HG03460 (cell line): ENCODE data around the gene KANSL1.
"Not testable (repeated sequence)": the region's sequence is repeated elsewhere in the genome, so short reads cannot be mapped to it uniquely, and the experiment has no call there.

Experiments used
- ATAC-seq: cut with Tn5 transposase; IDR thresholded peaks from one replicate; pipeline ENCODE4 v1.9.1; 2021; ENCODE audit not compliant: unreplicated experiment

The KANSL1 gene

DNA sequence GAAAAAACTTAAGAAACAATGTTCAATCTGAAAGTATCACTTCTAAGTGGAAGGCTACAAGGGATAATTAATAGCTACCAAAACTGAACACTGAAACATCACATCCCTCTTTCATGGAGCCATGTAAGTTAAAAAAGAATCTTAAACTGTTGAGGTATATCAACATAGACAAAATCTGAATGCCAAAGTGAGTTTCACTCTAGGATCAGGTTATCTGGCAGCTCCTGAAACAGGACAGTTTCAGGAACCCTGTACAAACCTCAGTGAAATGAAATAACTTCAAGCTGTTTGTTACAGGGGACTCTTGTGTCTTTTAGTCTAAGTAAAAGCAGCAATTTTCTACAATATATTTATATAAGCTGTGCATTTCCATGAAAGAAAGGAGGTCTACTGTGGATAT is 73.2 kb downstream of the KANSL1 start:
- ATAC-seq: no peak

DNA sequence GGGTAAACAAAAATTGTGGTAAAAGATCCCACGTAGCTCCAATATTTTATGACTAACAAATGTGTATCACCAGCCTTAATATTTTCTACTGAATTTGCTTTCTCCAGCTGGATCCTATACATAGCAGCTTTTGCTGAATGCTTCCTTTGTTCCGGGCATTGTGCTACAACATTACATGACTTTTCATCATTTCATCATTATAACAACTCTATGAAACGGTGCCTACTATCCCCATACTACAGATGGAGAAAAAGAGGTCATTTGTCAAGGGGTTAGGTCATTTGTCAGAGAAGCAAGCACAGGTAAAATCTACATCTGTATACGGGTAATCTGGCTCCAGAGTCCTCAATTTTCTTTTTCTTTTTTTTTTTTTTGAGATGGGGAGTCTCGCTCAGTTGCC is 74.3 kb downstream of the KANSL1 start:
- no peak for ATAC-seq

DNA sequence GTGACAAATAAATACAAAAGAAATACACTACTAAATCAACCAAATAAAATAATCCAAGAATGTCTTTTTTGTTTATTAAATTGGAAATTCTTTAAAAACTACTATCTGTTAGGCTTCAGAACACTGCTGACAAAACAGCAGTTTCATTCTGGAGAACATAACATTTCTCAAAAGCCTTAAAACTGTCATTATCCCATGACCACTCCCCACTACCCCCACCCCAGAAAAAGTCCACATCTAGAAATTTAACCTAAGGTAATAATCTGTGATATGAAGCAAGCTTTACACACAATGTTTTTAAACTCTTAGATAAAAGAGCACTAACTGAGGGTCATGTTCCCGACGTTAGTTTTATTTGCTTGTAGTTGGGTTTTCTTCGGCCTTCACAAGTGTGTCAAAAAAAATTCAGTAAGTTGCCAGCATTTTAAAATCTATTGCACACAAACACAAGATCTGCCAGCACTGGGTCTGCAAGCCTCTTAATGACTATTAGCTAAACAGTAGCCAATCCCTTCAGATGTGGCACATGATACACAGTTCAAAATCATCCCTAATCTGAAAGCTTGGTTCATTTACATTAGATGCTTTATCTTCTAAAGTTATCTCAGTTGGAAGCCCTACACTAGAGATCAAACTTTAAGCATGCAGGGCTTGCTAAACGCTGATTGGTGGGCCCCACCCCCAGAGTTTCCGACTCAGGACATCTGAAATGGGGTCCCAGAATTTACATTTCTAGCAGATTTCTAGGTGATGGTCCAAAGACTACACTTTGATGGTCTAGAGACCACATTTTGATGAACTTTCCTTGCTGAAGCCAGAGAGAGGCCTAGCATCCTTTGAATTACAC is 75.2 kb downstream of the KANSL1 start:
- ATAC-seq: no peak

DNA sequence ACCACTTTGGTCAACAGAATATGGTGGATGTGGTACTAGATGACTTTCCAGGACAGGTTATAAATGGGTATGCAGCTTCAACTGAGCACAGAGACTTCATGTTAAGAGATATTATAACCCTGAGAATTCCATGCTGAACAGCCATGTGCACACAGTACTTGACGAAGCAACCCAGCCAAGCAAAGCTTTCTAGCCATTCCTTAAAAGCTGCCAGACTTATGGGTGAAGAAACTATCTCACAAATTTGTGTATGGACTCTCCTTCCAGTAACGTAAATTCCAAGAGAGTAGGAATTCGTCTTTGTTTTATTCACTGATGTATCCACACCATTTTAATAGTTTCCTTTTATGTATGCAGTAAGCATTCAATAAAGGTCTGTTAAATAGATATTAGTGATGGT is 76.1 kb downstream of the KANSL1 start:
- ATAC-seq: no peak

DNA sequence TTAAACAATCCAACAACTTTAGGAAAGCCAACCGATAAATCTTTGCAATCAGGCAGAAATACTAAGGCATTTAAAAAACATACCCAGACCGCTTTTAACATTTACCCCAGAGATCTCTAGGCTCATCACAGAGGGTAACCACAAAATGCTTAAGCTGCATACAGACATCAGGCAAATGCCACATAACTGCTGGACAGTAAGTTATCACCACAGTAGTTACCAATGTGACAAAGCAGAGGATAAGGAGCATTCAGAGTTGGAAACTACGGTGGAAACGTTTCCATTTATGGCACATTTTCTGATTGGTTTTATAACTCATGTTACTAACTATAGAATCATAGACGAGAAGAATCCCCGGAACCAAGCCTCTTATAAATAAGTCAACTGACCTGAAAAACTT is 77.5 kb downstream of the KANSL1 start:
- ATAC-seq: no peak

DNA sequence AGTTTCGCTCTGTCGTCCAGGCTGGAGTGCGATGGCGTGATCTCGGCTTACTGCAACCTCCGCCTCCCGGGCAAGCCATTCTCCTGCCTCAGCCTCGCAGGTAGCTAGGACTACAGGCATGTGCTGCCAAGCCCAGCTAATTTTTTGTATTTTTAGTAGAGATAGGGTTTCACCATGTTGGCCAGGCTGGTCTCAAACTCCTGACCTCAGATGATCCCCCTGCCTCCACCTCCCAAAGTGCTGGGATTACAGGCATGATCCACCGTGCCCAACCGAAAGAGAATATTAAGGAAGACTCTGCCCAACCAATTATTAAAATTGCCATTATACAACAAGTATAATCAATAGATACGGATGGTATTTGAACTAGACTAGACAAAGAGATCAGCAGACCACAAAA is 82.0 kb downstream of the KANSL1 start:
- ATAC-seq: not testable (repeated sequence)

DNA sequence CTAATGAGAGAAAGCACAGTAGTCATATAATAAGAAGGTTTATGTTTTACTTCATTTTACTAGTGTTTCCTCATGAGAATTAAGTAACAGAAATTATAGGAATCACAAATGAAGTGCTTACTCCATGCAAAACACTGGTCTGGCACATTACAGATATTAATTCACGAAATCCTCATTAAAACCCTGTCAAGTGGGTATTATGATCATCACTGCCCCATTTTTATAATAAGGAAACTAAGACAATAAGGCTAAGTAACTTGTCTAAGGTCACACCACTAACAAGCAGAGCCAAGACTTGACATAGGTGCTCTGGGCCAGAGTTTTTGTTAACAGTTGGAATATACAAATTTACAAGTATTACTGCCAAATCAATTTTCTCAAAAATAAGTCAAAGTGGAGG is 83.0 kb downstream of the KANSL1 start:
- no peak for ATAC-seq

DNA sequence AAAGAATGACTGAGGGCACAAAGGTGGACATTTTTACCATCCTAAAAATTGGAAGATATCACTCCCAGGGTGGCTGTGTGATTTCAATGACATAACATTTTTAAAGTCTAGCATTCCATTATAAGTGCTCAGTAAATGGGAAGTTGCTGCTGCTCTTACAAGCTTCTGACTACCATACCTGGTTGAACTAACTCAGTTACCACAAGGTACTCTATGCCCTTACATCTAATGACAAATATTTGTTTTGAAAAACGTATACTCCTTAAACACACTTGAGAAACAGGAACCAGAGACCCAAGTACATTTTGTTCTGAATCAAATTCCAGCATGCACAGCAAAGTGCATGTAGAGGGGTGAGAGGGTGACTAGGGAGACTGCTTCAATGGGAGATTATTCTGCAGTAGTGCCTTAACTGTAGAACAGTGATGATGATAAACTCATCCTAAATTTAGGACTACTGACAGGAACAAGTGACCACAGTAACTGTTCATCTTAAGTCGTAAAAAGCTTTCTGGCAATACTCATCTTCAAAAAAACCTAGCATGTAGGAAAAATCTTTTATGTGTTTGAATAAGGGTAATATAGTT is 83.5 kb downstream of the KANSL1 start:
- ATAC-seq: no peak

DNA sequence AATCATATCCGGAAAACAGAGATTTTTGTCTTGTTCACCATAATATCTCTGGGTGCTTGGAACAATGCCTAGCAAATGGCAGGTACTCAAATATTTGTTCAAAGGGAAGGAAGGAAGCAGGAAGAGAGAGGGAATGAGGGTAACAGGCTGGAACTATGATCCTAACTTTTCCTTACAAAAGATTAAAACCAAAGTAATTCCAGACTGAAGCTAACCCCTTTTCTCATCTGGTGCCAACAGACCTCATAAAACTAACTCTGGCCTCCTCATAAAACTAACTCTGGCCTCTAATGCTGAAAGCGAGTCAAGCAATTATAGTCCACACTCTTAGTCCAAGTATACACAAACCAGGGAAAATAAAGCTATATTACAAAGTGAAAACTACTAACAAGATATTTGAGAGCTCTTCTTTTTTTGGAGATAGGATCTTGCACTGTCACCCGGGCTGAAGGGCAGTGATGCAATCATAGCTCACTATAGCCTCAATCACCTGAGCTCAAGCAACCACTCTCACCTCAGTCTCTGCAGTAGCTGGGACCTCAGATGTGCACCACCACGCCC is 84.6 kb downstream of the KANSL1 start:
- ATAC-seq: no peak

DNA sequence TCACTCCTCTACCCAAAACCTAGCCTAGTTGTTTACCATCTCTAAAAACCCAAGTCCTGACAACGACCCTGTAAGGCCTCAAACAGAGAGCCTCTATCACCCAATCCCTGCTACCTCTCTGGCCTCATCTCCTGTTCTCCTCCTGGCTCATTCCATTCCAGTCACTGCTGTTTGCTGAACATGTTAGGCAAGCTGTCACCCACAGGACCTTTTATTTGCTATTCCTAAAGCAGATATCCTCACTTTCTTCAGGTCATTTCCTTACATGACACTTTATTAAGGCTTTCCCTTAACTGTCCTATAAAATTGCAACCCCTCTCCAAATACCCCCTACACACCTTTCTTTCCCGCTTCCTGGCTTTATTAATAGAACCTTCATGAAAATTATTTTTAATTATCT is 85.1 kb downstream of the KANSL1 start:
- no peak for ATAC-seq

DNA sequence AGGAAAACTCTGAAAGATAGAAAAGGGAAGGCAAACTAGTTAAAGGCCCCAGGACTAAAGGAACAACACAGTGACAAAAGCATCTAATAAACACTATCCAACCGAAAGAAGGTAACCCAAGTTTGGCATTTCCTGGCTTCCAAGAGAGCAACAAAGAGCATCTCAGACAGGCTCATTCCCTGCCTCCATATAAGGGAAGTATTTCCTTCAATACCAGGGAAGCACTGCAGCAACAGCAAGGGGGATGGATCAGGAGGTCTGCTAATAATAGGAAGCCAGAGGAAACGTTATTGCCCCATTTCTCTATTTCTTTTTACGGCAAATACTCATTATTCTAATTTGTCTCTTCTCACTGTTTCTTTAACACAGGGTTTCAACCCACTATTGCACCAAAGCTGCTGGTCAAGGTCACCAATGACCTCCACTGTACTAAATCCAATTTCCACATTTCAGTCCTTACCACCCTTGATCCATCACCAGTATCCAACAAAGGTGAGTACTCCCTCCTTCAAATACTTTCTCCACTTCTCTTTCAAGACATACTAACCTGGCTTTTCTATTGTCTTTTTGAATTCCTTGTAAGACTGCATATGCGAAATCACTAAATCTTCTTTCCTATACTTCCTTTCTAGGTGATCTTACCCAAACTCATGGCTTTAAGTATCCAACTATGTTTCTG is 86.1 kb downstream of the KANSL1 start:
- ATAC-seq: no peak

DNA sequence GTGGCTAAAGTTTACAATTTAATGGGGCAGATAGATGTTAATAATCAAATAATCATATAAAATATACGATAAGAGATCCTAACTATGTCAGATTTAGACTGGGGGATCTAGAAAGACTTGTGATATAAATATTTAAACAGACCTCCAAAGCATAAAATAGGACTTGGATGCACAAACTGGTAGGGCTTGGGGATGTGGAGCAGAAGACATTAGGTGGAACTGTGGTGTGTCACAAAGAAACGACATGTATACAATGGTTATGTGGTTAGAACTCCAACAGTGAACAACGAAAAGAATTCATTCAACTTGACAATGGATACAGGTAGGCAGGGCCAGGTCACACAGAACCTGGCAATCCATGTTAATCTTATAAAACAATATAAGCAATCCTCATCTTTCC is 90.4 kb downstream of the KANSL1 start:
- not testable (repeated sequence) for ATAC-seq

DNA sequence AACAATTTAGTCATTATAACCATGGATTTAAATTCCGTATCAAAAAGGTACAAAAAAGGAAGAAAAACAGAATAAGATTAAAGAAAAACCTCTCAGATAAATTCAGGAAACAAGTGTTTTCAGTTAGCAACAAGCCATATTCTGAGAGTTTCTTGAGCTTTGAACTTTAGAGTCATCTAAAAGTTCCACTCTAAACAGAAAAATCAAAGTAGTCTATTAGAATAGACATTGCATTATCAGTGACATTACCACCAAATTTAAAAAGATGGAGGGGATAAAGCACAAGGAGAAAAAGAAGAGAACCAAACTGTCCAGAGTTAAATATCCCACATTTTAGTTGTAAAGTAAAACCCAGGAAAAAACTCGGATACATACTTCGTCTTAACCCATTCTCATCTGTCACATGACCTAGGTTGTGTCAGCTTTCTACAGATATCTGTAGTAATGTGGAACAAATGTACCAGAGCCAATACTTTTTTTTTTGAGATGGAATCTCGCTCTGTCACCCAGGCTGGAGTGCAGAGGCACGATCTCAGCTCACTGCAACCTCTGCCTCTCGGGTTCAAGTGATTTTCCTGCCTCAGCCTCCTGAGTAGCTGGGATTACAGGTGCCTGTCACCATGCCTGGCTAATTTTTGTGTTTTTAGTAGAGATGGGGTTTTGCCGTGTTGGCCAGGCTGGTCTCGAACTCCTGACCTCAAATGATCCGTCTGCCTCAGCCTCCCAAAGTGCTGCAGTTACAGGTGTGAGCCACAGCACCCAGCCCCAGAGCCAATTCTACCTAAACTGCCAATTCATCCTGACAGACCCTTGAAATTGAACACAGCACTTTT is 91.2 kb downstream of the KANSL1 start:
- not testable (repeated sequence) for ATAC-seq

DNA sequence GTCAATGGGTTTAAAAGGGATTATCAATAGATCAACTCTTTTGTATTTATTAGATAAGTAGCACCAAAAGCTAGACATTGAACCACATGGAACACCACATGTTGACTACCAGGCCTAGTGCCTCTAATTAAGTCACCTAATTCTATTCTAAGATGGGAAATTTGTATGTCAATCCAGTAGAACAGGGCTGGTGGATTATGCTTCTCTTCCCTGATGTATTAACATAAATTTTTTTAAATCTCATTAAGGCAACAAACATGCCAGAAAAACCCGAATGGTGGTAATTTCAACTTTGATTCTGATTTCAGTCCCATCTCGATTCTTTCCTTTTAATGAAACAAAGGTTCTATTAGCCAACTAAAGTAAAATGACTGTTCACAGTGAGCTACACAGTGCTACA is 92.6 kb downstream of the KANSL1 start:
- ATAC-seq: no peak

DNA sequence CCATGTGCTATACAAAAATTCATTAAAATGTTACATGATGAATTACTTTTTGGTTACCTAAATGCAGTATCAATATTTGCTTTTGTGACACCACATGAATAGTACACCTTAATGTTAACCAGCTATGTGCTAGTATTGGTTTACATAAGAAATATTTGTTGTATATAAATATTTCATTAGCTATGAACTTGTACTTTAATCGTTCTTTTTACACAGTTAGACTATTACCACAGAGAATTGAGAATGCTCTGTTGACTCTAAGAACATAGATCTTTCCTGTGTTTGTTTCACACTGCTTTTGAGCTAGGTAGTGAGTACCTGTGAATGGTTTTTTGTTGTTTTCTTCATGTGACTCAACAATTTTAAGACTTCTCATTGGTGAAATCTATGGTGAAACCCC is 93.4 kb downstream of the KANSL1 start:
- ATAC-seq: no peak

DNA sequence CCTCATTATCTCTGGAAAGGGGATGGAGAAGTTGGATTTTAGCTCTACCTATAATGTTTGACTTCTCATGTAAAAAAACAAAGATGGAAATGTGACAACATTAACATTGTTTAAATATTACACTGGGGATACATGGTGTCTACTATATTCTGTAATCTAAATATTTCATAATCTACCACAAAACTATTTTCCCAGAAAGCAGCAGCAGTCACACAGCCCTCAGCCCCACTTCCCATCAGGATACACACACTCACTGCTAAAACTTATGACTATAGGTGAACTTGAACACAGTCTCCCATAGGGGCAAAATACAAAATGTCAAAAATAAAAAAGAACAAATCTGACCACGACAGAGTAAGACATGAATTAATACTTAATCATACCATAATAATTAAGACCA is 95.7 kb downstream of the KANSL1 start:
- no peak for ATAC-seq

DNA sequence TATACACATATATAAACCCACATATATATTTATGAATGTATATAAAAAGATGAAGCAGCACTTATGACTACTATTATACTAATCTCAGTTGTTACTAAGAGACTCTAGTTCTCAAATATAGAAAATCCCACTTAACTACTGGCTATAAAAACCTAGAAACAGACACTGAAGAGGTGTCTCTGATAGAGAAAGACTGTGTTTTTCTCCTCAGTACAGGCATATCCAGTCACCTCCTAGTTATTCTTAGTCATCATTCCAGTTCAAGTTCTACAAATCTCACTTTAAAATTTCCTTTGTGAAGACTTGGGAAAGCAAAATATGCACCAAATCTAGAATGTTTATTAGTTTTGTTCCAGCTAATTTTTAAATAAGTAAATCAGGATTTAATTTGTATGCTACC is 100.2 kb downstream of the KANSL1 start:
- ATAC-seq: no peak

DNA sequence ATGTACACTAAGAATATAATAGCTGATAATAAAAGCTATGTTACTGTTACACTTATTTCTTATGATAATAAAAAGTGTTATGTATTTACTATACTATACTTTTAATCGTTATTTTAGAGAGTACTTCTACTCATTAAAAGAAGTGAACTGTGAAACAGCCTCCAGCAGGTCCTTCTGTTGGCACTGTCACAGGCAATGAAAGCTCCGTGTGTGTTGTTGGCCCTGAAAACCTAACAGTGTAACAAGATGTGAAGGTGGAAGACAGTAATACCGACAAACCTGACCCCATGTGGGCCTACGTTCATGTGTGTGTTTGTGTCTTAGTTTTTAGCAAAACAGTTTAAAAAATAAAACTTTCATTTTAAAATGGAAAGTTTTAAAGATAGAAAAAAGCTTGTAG is 102.4 kb downstream of the KANSL1 start:
- ATAC-seq: no peak

DNA sequence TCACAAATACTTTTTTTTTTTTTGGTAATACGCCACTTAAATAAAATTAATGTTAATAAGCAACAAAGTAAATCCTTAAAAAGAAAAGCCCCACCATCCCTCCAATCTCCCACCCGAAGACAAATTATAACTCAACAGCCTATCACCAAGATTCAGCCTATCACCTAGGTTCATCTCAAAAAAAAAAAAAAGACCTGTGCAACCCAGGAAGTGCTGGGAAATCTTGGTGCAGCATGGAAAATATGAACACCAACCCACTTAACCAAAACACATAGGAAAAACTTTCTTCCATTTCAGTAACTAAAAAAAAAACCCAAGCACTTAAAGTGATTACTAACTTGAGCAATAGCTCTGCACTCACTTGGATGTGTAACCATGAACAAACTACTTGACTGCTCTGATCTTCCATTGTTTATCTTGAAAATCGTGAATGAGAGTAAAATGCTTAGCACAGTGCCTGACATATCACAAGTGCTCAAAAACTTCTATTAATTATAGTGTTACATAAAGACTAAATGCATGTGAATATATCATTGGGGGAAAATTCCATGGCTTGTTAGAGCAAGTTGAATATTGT is 103.8 kb downstream of the KANSL1 start:
- no peak for ATAC-seq

DNA sequence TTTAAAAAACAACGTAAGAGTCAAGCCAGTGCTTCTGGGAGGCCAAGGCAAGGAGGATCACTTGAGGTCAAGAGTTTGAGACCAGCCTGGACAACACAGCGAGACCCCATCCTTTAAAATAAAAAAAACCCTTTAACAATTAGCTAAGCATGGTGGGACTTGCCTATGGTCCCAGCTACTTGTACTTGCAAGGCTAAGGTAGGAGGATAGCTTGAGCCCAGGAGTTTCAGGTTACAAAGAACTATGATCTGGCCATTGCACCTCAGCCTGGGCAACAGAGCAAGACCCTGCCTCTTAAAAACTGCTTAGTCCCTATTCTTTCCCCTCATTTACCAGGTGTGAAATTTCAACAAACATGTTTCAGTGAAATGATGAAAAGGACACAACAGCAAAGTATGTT is 104.6 kb downstream of the KANSL1 start:
- ATAC-seq: no peak

DNA sequence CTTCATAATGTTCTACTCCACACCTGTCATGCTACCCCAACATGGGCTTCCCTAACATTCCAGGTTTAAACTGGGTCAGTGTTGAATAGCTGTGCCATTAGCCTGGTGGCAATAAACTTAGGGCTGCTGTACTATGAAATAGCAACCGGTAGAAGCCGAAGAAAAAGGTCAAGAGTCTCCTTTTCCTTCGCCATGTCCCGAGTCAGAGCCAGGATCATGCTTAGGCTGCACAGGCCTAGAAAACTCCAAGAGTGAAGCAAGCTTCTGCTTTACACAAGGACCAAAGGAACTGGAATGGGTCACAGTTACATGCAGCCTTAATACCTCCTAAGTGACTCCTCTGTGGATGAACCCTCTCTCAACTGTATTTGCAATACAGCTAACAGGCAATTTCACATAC is 105.4 kb downstream of the KANSL1 start:
- not testable (repeated sequence) for ATAC-seq
